NB4 (cell line): ENCODE measurements around the gene EMC1.

Source experiments
- MYC ChIP-seq: IDR thresholded peaks from 2 replicates; pipeline ENCODE4 v1.6.1; 2011; ENCODE audit warnings: low read depth, low read length
- POLR2A ChIP-seq: IDR thresholded peaks from 2 replicates; pipeline ENCODE4 v1.6.1; 2011; ENCODE audit warnings: mild to moderate bottlenecking; ENCODE audit not compliant: insufficient read length; ENCODE audit errors: extremely low read depth
- TF ChIP-seq, protein P1 (sequence below): IDR thresholded peaks from one replicate; pipeline ENCODE4 v1.5.1; 2012; ENCODE audit warnings: low read depth, low read length
- TF ChIP-seq, protein P2 (sequence below): IDR thresholded peaks from 2 replicates; pipeline ENCODE4 v1.6.1; 2011; ENCODE audit warnings: low read depth, low read length

DNA sequence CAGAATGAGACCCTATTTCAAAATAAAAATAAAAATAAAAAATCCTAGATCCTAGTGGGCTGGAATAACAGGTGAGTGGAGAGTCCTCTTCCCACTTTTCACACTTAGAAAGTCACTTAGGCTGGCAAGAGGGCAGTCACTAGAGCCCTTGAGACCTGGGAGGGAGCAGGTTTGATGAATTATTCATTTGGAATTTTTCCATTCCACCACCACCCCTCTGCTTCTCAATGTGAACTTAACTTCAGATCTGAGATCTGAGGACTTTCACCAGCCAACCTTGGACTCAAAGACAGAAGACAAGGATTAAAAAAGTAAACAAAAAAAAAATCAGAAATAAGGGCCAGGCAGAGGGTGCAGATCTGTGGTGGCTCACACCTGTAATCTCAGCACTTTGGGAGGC, 20.7 kb upstream of the EMC1 start:
- TF ChIP-seq, protein P1, sequence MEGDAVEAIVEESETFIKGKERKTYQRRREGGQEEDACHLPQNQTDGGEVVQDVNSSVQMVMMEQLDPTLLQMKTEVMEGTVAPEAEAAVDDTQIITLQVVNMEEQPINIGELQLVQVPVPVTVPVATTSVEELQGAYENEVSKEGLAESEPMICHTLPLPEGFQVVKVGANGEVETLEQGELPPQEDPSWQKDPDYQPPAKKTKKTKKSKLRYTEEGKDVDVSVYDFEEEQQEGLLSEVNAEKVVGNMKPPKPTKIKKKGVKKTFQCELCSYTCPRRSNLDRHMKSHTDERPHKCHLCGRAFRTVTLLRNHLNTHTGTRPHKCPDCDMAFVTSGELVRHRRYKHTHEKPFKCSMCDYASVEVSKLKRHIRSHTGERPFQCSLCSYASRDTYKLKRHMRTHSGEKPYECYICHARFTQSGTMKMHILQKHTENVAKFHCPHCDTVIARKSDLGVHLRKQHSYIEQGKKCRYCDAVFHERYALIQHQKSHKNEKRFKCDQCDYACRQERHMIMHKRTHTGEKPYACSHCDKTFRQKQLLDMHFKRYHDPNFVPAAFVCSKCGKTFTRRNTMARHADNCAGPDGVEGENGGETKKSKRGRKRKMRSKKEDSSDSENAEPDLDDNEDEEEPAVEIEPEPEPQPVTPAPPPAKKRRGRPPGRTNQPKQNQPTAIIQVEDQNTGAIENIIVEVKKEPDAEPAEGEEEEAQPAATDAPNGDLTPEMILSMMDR, result no peak
- TF ChIP-seq POLR2A (no peak), MYC (no peak)
- TF ChIP-seq, protein P2, sequence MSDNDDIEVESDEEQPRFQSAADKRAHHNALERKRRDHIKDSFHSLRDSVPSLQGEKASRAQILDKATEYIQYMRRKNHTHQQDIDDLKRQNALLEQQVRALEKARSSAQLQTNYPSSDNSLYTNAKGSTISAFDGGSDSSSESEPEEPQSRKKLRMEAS, result no peak
